Stimulated activated naive CD4-positive, alpha-beta T cell (primary cell): Measurements from ENCODE around the gene ZBTB7B.
"Not testable (repeated sequence)": the region's sequence is repeated elsewhere in the genome, so short reads cannot be mapped to it uniquely, and the experiment has no call there.

Source experiments
- DNase-seq, 6 experiments: peaks; one replicate each; lab custom pipeline; 2025; lab: John Stamatoyannopoulos, UW

Gene ZBTB7B

GRCh38 chr1:154988058-154988954, 14.3 kb upstream of the ZBTB7B start:
- peak in 1 of 6 experiments; percentile 3 for DNase-seq

- DNase-seq = no peak
Observed at GRCh38 chr1:154989195-154989860, 13.3 kb upstream of the ZBTB7B start.

- DNase-seq = no peak
Observed at GRCh38 chr1:154990276-154990675, 12.3 kb upstream of the ZBTB7B start.

- no peak for DNase-seq
Observed at GRCh38 chr1:154992721-154993571, 9.7 kb upstream of the ZBTB7B start.

- no peak for DNase-seq
Observed at GRCh38 chr1:154993572-154994268, 8.9 kb upstream of the ZBTB7B start, which contains the start of gene LENEP. TSS of gene LENEP (plus strand) at chr1:154993586. CDS start at chr1:154993608, 22 bp downstream.

- no peak for DNase-seq
Observed at GRCh38 chr1:154994269-154994587, 8.4 kb upstream of the ZBTB7B start.

GRCh38 chr1:154994591-154994990, 8.0 kb upstream of the ZBTB7B start:
- DNase-seq = no peak

GRCh38 chr1:154995301-154995983, 7.2 kb upstream of the ZBTB7B start:
- not testable (repeated sequence) for DNase-seq

- no peak for DNase-seq
Observed at GRCh38 chr1:154996966-154997701, 5.5 kb upstream of the ZBTB7B start.

GRCh38 chr1:154998201-154998780, 4.3 kb upstream of the ZBTB7B start:
- DNase-seq = no peak

GRCh38 chr1:154998818-154999570, 3.6 kb upstream of the ZBTB7B start:
- peak; percentile 35 to 55 (median 46) for DNase-seq

GRCh38 chr1:154999571-155000410, 2.8 kb upstream of the ZBTB7B start:
- peak; percentile 35 to 63 (median 49) for DNase-seq

GRCh38 chr1:155000411-155000725, 2.2 kb upstream of the ZBTB7B start:
- DNase-seq = peak in 3 of 6 experiments; percentile 44 to 63 (median 59)

GRCh38 chr1:155000726-155001424, 1.7 kb upstream of the ZBTB7B start:
- peak; percentile 63 to 82 (median 76) for DNase-seq

- DNase-seq = no peak
Observed at GRCh38 chr1:155001425-155001674, 1.3 kb upstream of the ZBTB7B start.

GRCh38 chr1:155001675-155002463, 733 bp upstream of the ZBTB7B start:
- peak; percentile 92 to 96 (median 94) for DNase-seq

- DNase-seq = peak in 3 of 6 experiments; percentile 15 to 36 (median 28)
Observed at GRCh38 chr1:155003227-155003765, 694 bp downstream of the ZBTB7B start.
